A549 (cell line): ENCODE data around the gene ABCB8. TPM values are rescaled to one million over a fixed set of nuclear protein-coding genes. Genes with fewer than 3 reads are reported as not detected.
A peak's percentile ranks its signal among the peaks of the same experiment; 100 is the strongest.

ENCODE experiments used
- ATAC-seq, 2 experiments: fragments of 200-7000 bp in 1 of 2; fragments of >200 bp in 1 of 2; cut with Nextera tagmentation in 1 of 2; cut with Tn5 transposase in 1 of 2; 3 replicates each; pipeline versions ENCODE4 v1.8.0 to v1.9.1; 2018 to 2020; ENCODE audit warnings: mild to moderate bottlenecking in 1 of 2, moderate library complexity in 1 of 2
- CTCF ChIA-PET: fragments of 300-600 bp; sonication (Branson Sonifier 250); formaldehyde crosslinking; extraction: SDS; loops from one replicate; lab custom pipeline; 2021; ENCODE audit warnings: antibody characterized with exemption, inconsistent platforms; lab: Yijun Ruan, JAX
- POLR2A ChIA-PET: fragments of 350-600 bp; formaldehyde crosslinking; extraction: SDS; loops from one replicate; lab custom pipeline; 2021; ENCODE audit warnings: antibody characterized with exemption, inconsistent platforms; lab: Yijun Ruan, JAX
- DNase-seq, 2 experiments: peaks; one replicate each; pipeline versions ENCODE4 v3.0.0 to v3.0.0-alpha.2; 2011 to 2016; ENCODE audit warnings: low read depth in 1 of 2, low spot score in 1 of 2
- FAIRE-seq: peaks from 2 replicates; lab custom pipeline; 2011; peaks lifted over from hg19 to GRCh38; lab: Jason Lieb, UNC
- H3K27ac ChIP-seq, 2 experiments: fragments of >200 bp; sonication (Bioruptor Twin); formaldehyde crosslinking; 3 replicates each; pipeline ENCODE4 v1.5.1; 2016 to 2017
- H3K4me1 ChIP-seq: fragments of >200 bp; sonication (Bioruptor Twin); formaldehyde crosslinking; 3 replicates; pipeline ENCODE4 v1.6.1; 2016
- H3K4me2 ChIP-seq: fragments of >200 bp; sonication (Bioruptor Twin); formaldehyde crosslinking; 3 replicates; pipeline ENCODE4 v1.6.1; 2016
- H3K4me3 ChIP-seq: fragments of >200 bp; sonication (Bioruptor Twin); formaldehyde crosslinking; 3 replicates; pipeline ENCODE4 v1.5.1; 2016
- H3K9me3 ChIP-seq: fragments of >200 bp; sonication (Bioruptor Twin); formaldehyde crosslinking; 3 replicates; pipeline ENCODE4 v1.6.1; 2016
- ATOH8 ChIP-seq: fragments of 250-450 bp; sonication (Bioruptor Pico); IDR thresholded peaks from 2 replicates; pipeline ENCODE4 v1.5.0; 2020; ENCODE audit warnings: low read depth, mild to moderate bottlenecking, moderate library complexity
- BCL3 ChIP-seq: fragments of >200 bp; sonication (Bioruptor Twin); formaldehyde crosslinking; IDR thresholded peaks from 3 replicates; pipeline ENCODE4 v1.6.1; 2016
- BHLHE40 ChIP-seq: IDR thresholded peaks from 2 replicates; pipeline ENCODE4 v1.6.1; 2012; ENCODE audit warnings: low read depth, low read length, inconsistent platforms
- CHD2 ChIP-seq: fragments of 150-350 bp; IDR thresholded peaks from 2 replicates; pipeline ENCODE4 v1.6.1; 2014; ENCODE audit warnings: low read length; ENCODE audit not compliant: partially characterized antibody
- CTCF ChIP-seq: fragments of >200 bp; sonication (Bioruptor Twin); formaldehyde crosslinking; IDR thresholded peaks from 3 replicates; pipeline ENCODE4 v1.5.1; 2016
- E2F6 ChIP-seq: IDR thresholded peaks from 2 replicates; pipeline ENCODE4 v1.6.1; 2012; ENCODE audit warnings: low read depth, borderline replicate concordance
- EHF ChIP-seq: fragments of 250-450 bp; sonication (Bioruptor Pico); IDR thresholded peaks from 2 replicates; pipeline ENCODE4 v1.5.0; 2020; ENCODE audit warnings: mild to moderate bottlenecking
- ELK1 ChIP-seq: fragments of 150-350 bp; IDR thresholded peaks from 2 replicates; pipeline ENCODE4 v1.6.1; 2014; ENCODE audit warnings: low read depth, mild to moderate bottlenecking, low read length
- EP300 ChIP-seq, 2 experiments: fragments of >200 bp; sonication (Bioruptor Twin); formaldehyde crosslinking; IDR thresholded peaks; 2 replicates in 1 of 2; 3 replicates in 1 of 2; pipeline ENCODE4 v1.6.1; 2016 to 2017
- FOSB ChIP-seq: fragments of 250-450 bp; sonication (Bioruptor Pico); IDR thresholded peaks from 2 replicates; pipeline ENCODE4 v1.5.0; 2020; ENCODE audit warnings: mild to moderate bottlenecking, moderate library complexity
- FOSL2 ChIP-seq, 2 experiments: fragments of 450-650 bp in 1 of 2; fragments of >200 bp in 1 of 2; sonication (Bioruptor Twin) in 1 of 2; formaldehyde crosslinking; IDR thresholded peaks; 2 replicates each; pipeline versions ENCODE4 v1.5.0 to v1.6.1; 2016 to 2020; ENCODE audit warnings: mild to moderate bottlenecking in 1 of 2, moderate library complexity in 1 of 2
- FOXS1 ChIP-seq: fragments of 250-450 bp; sonication (Bioruptor Pico); IDR thresholded peaks from 2 replicates; pipeline ENCODE4 v1.5.0; 2020; ENCODE audit warnings: mild to moderate bottlenecking, moderate library complexity
- HDAC2 ChIP-seq: fragments of 200-600 bp; sonication (generic); IDR thresholded peaks from 2 replicates; pipeline ENCODE4 v1.6.1; 2016
- HES2 ChIP-seq: fragments of >200 bp; sonication (Bioruptor Twin); formaldehyde crosslinking; IDR thresholded peaks from 2 replicates; pipeline ENCODE4 v1.6.1; 2016
- HEYL ChIP-seq: fragments of 250-450 bp; sonication (Bioruptor Pico); IDR thresholded peaks from 2 replicates; pipeline ENCODE4 v1.8.0; 2021; ENCODE audit warnings: mild to moderate bottlenecking, moderate library complexity
- HOXB13 ChIP-seq: fragments of 250-450 bp; sonication (Bioruptor Pico); IDR thresholded peaks from 2 replicates; pipeline ENCODE4 v1.5.0; 2020; ENCODE audit warnings: low read depth, mild to moderate bottlenecking, moderate library complexity
- HOXB5 ChIP-seq: fragments of 250-450 bp; sonication (Bioruptor Pico); IDR thresholded peaks from 2 replicates; pipeline ENCODE4 v1.5.0; 2020; ENCODE audit warnings: mild to moderate bottlenecking, moderate library complexity
- JUN ChIP-seq, 2 experiments: fragments of >200 bp; sonication (Bioruptor Twin); formaldehyde crosslinking; IDR thresholded peaks; 2 replicates in 1 of 2; 3 replicates in 1 of 2; pipeline ENCODE4 v1.6.1; 2016 to 2017
- KDM1A ChIP-seq: fragments of 200-600 bp; sonication (generic); IDR thresholded peaks from 2 replicates; pipeline ENCODE4 v1.6.1; 2016; ENCODE audit warnings: low read depth, mild to moderate bottlenecking
- MAFK ChIP-seq: fragments of 450-650 bp; IDR thresholded peaks from 2 replicates; pipeline ENCODE4 v1.6.1; 2014; ENCODE audit not compliant: partially characterized antibody
- MAX ChIP-seq: IDR thresholded peaks from 2 replicates; pipeline ENCODE4 v1.6.1; 2012
- MYC ChIP-seq: IDR thresholded peaks from 2 replicates; pipeline ENCODE4 v1.6.1; 2012; ENCODE audit warnings: mild to moderate bottlenecking, inconsistent platforms, low read length, improper control_type of control experiment, borderline replicate concordance
- NFE2L2 ChIP-seq: fragments of 150-350 bp; conservative IDR thresholded peaks from 2 replicates; pipeline ENCODE4 v1.6.1; 2014; ENCODE audit warnings: low read length
- POLR2A ChIP-seq: IDR thresholded peaks from 2 replicates; pipeline ENCODE4 v1.6.1; 2012; ENCODE audit warnings: mild to moderate bottlenecking, low read length
- POLR2AphosphoS2 ChIP-seq: conservative IDR thresholded peaks from 2 replicates; pipeline ENCODE4 v1.6.1; 2012; ENCODE audit warnings: low read length, improper control_type of control experiment, inconsistent platforms
- RCOR1 ChIP-seq: fragments of 150-350 bp; IDR thresholded peaks from 2 replicates; pipeline ENCODE4 v1.6.1; 2014; ENCODE audit warnings: antibody characterized with exemption, low read length, low read depth
- REST ChIP-seq: fragments of 200-600 bp; sonication (generic); IDR thresholded peaks from 2 replicates; pipeline ENCODE4 v1.6.1; 2016; ENCODE audit warnings: antibody characterized with exemption, mild to moderate bottlenecking, moderate library complexity
- SMC3 ChIP-seq: fragments of >200 bp; sonication (Bioruptor Twin); formaldehyde crosslinking; IDR thresholded peaks from 3 replicates; pipeline ENCODE4 v1.6.1; 2018; ENCODE audit warnings: inconsistent platforms
- ZNF302 ChIP-seq: fragments of 250-450 bp; sonication (Bioruptor Pico); IDR thresholded peaks from 2 replicates; pipeline ENCODE4 v1.9.0; 2021; ENCODE audit warnings: inconsistent platforms, mild to moderate bottlenecking, moderate library complexity
- ZSCAN20 ChIP-seq: fragments of 250-450 bp; sonication (Bioruptor Pico); IDR thresholded peaks from 2 replicates; pipeline ENCODE4 v1.8.0; 2022; ENCODE audit warnings: mild to moderate bottlenecking, moderate library complexity
- WGBS: methylation state at CpG from one replicate; pipeline ENCODE4 v1.1.6; 2017; ENCODE audit errors: missing lambda C conversion rate; 5-methylcytosine and 5-hydroxymethylcytosine counted together
- polyA plus RNA-seq, 4 experiments: library from polyadenylated mRNA; depleted of rRNA in 3 of 4; stranded (reverse); fragments of >200 nt; fragmentation: RNase III in 1 of 4; extraction: RNeasy Plus Mini Kit Qiagen cat#74134 plus additional on column Dnase treatment in 1 of 4; gene quantifications; 2 replicates in 3 of 4; 3 replicates in 1 of 4; pipeline ENCODE4 v1.2.3, GENCODE V29; 2011 to 2017

The ABCB8 gene
- polyA plus RNA-seq, 2 of the 4 experiments (the other 2 are of a cell fraction) = 19.6 to 41.1 TPM

GRCh38 chr7:151038951-151039849 is 10.9 kb downstream of the ABCB8 start:
- H3K27ac ChIP-seq = peak overlapping the region; percentile 79 to 88
- TF ChIP-seq SMC3 (no peak), BHLHE40 (no peak), EP300 (IDR thresholded peaks at IDR 0.05) (no peak), KDM1A (no peak), POLR2A (peak; percentile 48), HOXB13 (CRISPR knock-in tag) (no peak), HOXB5 (CRISPR knock-in tag) (no peak), CTCF (no peak), MYC (no peak), ATOH8 (CRISPR knock-in tag) (no peak), E2F6 (no peak; the same call in 1 of the 2 replicates), RCOR1 (no peak), HES2 (no peak), BCL3 (0 out of 3 replicates have a peak, but pooled peaks have one; percentile 43), ZSCAN20 (no peak), REST (no peak), ZNF302 (CRISPR knock-in tag) (no peak), POLR2AphosphoS2 (no peak), CHD2 (no peak), NFE2L2 (no peak), FOXS1 (no peak), FOSB (CRISPR knock-in tag) (no peak), JUN (IDR thresholded peaks at IDR 0.05) (peak; percentile 41 to 59; a peak in 4 of 5 replicates), MAX (peak; percentile 39; the same call in 1 of the 2 replicates), HDAC2 (no peak), HEYL (CRISPR knock-in tag) (no peak), ELK1 (no peak), FOSL2 (IDR thresholded peaks at IDR 0.05) (peak; percentile 59; the same call in 1 of the 2 replicates), FOSL2 (CRISPR knock-in tag; IDR thresholded peaks at IDR 0.05) (peak; percentile 90), MAFK (peak; percentile 33), EHF (CRISPR knock-in tag) (no peak)

More at GRCh38 chr7:151038951-151039849, 10.9 kb downstream of the ABCB8 start:
- ChIA-PET CTCF (interaction anchor here (1.0 to 4.4 kb wide), 10 partner anchors 9 to 81 kb away, joined by 3 to 24 read pairs (median 5); partner anchors contain the start of genes ABCB8 and ATG9B), POLR2A (interaction anchor here (0.8 to 1.8 kb wide), 5 partner anchors 8 to 41 kb away, joined by 3 to 15 read pairs (median 9); partner anchors contain the start of genes ABCB8, ASIC3, CDK5 and FASTK)
- Histone ChIP-seq H3K4me3 (no peak overlapping the region), H3K4me1 (peaks cover 33% of the 10 kb centered on the region), H3K4me2 (peak overlapping the region; percentile 65), H3K9me3 (no peaks in the 10 kb centered on the region)
- ATAC-seq (peak; percentile 81 to 88), FAIRE-seq (peak; percentile 96), DNase-seq (peak; percentile 79 to 93)
- WGBS = 15% methylated on average over 11 of the region's 12 CpGs
